ENCODE data around the gene OR14K1. TPM values are rescaled to one million over a fixed set of nuclear protein-coding genes. Genes with fewer than 3 reads are reported as not detected.
"Not testable (repeated sequence)": the region's sequence is repeated elsewhere in the genome, so short reads cannot be mapped to it uniquely, and the experiment has no call there.

OR14K1 gene
- not detected in 2 replicates for total RNA-seq

- DNase-seq (ENCODE audit: low read depth in 2 of 2): no peak
Observed at GRCh38 chr1:247738315-247738714, at the start of gene OR14K1. OR14K1 (plus strand) TSS chr1:247738615; CDS start chr1:247738615, 0 bp downstream.

- no peak for DNase-seq (ENCODE audit: low read depth in 2 of 2)
Observed at GRCh38 chr1:247701338-247701737, 37.1 kb upstream of the OR14K1 start.

GRCh38 chr1:247710681-247711080 lies 27.7 kb upstream of the OR14K1 start:
- DNase-seq (ENCODE audit: low read depth in 2 of 2): not testable (repeated sequence)

GRCh38 chr1:247713753-247714152 lies 24.7 kb upstream of the OR14K1 start:
- no peak for DNase-seq (ENCODE audit: low read depth in 2 of 2)

- no peak for DNase-seq (ENCODE audit: low read depth in 2 of 2)
Observed at GRCh38 chr1:247716546-247716945, 21.9 kb upstream of the OR14K1 start, which contains the start of gene OR6F1. OR6F1 (minus strand) TSS chr1:247716646; CDS start chr1:247712755, 3,891 bp downstream.

GRCh38 chr1:247721222-247721621 lies 17.2 kb upstream of the OR14K1 start:
- no peak for DNase-seq (ENCODE audit: low read depth in 2 of 2)

GRCh38 chr1:247740721-247741120 lies 2.3 kb downstream of the OR14K1 start:
- DNase-seq (ENCODE audit: low read depth in 2 of 2): no peak

- DNase-seq (ENCODE audit: low read depth in 2 of 2): no peak
Observed at GRCh38 chr1:247741756-247742155, 3.3 kb downstream of the OR14K1 start.

GRCh38 chr1:247742215-247742760 lies 3.9 kb downstream of the OR14K1 start:
- not testable (repeated sequence) for DNase-seq (ENCODE audit: low read depth in 2 of 2)

- DNase-seq (ENCODE audit: low read depth in 2 of 2): no peak
Observed at GRCh38 chr1:247746391-247746935, 8.0 kb downstream of the OR14K1 start.

GRCh38 chr1:247747616-247748015 lies 9.2 kb downstream of the OR14K1 start:
- no peak for DNase-seq (ENCODE audit: low read depth in 2 of 2)

GRCh38 chr1:247748041-247748440 lies 9.6 kb downstream of the OR14K1 start, which contains the start of gene OR14A2:
OR14A2 (minus strand) TSS chr1:247748141.
- no peak for DNase-seq (ENCODE audit: low read depth in 2 of 2)

- no peak for DNase-seq (ENCODE audit: low read depth in 2 of 2)
Observed at GRCh38 chr1:247749870-247750269, 11.5 kb downstream of the OR14K1 start.

GRCh38 chr1:247754311-247754710 lies 15.9 kb downstream of the OR14K1 start:
- DNase-seq (ENCODE audit: low read depth in 2 of 2): not testable (repeated sequence)

GRCh38 chr1:247760456-247760855 lies 22.0 kb downstream of the OR14K1 start, which contains the start of gene OR1C1:
OR1C1 (minus strand) TSS chr1:247760556; CDS start chr1:247758406, 2,150 bp downstream.
- DNase-seq (ENCODE audit: low read depth in 2 of 2): no peak

GRCh38 chr1:247769603-247770002 lies 31.2 kb downstream of the OR14K1 start:
- no peak for DNase-seq (ENCODE audit: low read depth in 2 of 2)

Other genes starting within 250 kb of the OR14K1 start
- gene OR2C3, start 202.2 kb upstream of the OR14K1 start, total RNA-seq: not detected in 2 replicates
- not detected in 2 replicates for gene GCSAML, start 189.5 kb upstream of the OR14K1 start, total RNA-seq
- gene OR2G2, start 150.3 kb upstream of the OR14K1 start, total RNA-seq: not detected in 2 replicates
- gene OR2G3, start 133.0 kb upstream of the OR14K1 start, total RNA-seq: not detected in 2 replicates
- gene OR13G1, start 58.9 kb upstream of the OR14K1 start, total RNA-seq: not detected in 2 replicates
- not detected in 2 replicates for gene OR6F1, start 22.0 kb upstream of the OR14K1 start, total RNA-seq
- gene OR14A2, start 9.5 kb downstream of the OR14K1 start, total RNA-seq: not detected in 2 replicates
- not detected in 2 replicates for gene OR1C1, start 21.9 kb downstream of the OR14K1 start, total RNA-seq
- gene OR14A16, start 85.5 kb downstream of the OR14K1 start, total RNA-seq: not detected in 2 replicates
- gene OR11L1, start 103.3 kb downstream of the OR14K1 start, total RNA-seq: not detected in 2 replicates
- under 0.01 and 0.25 TPM in 2 replicates for gene TRIM58, start 118.6 kb downstream of the OR14K1 start, total RNA-seq
- gene OR2W3, start 157.0 kb downstream of the OR14K1 start, total RNA-seq: not detected in 2 replicates
- not detected in 2 replicates for gene OR2T8, start 181.6 kb downstream of the OR14K1 start, total RNA-seq
- gene OR2AJ1, start 186.3 kb downstream of the OR14K1 start, total RNA-seq: not detected in 2 replicates
- not detected in 2 replicates for gene OR2L8, start 210.2 kb downstream of the OR14K1 start, total RNA-seq
- not detected in 2 replicates for gene OR2AK2, start 226.6 kb downstream of the OR14K1 start, total RNA-seq